Measurements from ENCODE around the gene NXPH1.

DNA sequence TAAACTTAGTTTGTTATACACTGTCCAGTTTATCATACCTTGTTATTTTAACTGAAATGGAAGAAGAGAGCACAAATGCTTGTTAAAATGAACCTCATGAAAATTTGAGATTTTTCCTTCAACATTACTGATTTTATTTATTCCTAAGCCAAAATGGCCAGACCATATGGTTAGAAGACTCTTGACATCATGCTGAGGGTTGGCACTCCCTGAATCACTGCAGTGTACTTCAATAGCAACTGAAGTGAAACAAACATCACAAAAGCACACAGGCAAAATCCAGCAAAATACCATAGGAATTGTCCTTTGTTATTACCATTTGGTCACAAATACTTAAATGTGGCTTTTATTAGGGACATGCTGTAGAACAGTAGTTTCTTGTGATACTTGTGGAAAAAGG is 347.8 kb downstream of the NXPH1 start:
- TF ChIP-seq EP300 (conservative IDR thresholded peaks at IDR 0.05; ENCODE audit: poor library complexity, severe bottlenecking) (no peak), POLR2AphosphoS5 (IDR thresholded peaks at IDR 0.05) (no peak), EZH2 (IDR thresholded peaks at IDR 0.05; ENCODE audit: borderline replicate concordance, insufficient read depth, low read length, poor library complexity, severe bottlenecking) (no peak), RAD21 (conservative IDR thresholded peaks at IDR 0.05) (no peak), MXI1 (conservative IDR thresholded peaks at IDR 0.05; ENCODE audit: poor library complexity, severe bottlenecking) (no peak), TAF1 (IDR thresholded peaks at IDR 0.05; ENCODE audit: low read depth) (no peak), SMC3 (conservative IDR thresholded peaks at IDR 0.05; ENCODE audit: poor library complexity) (no peak)
- TF ChIP-seq, protein P1, sequence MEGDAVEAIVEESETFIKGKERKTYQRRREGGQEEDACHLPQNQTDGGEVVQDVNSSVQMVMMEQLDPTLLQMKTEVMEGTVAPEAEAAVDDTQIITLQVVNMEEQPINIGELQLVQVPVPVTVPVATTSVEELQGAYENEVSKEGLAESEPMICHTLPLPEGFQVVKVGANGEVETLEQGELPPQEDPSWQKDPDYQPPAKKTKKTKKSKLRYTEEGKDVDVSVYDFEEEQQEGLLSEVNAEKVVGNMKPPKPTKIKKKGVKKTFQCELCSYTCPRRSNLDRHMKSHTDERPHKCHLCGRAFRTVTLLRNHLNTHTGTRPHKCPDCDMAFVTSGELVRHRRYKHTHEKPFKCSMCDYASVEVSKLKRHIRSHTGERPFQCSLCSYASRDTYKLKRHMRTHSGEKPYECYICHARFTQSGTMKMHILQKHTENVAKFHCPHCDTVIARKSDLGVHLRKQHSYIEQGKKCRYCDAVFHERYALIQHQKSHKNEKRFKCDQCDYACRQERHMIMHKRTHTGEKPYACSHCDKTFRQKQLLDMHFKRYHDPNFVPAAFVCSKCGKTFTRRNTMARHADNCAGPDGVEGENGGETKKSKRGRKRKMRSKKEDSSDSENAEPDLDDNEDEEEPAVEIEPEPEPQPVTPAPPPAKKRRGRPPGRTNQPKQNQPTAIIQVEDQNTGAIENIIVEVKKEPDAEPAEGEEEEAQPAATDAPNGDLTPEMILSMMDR (IDR thresholded peaks at IDR 0.05; ENCODE audit: poor library complexity, severe bottlenecking): no peak
- TF ChIP-seq, protein P2, sequence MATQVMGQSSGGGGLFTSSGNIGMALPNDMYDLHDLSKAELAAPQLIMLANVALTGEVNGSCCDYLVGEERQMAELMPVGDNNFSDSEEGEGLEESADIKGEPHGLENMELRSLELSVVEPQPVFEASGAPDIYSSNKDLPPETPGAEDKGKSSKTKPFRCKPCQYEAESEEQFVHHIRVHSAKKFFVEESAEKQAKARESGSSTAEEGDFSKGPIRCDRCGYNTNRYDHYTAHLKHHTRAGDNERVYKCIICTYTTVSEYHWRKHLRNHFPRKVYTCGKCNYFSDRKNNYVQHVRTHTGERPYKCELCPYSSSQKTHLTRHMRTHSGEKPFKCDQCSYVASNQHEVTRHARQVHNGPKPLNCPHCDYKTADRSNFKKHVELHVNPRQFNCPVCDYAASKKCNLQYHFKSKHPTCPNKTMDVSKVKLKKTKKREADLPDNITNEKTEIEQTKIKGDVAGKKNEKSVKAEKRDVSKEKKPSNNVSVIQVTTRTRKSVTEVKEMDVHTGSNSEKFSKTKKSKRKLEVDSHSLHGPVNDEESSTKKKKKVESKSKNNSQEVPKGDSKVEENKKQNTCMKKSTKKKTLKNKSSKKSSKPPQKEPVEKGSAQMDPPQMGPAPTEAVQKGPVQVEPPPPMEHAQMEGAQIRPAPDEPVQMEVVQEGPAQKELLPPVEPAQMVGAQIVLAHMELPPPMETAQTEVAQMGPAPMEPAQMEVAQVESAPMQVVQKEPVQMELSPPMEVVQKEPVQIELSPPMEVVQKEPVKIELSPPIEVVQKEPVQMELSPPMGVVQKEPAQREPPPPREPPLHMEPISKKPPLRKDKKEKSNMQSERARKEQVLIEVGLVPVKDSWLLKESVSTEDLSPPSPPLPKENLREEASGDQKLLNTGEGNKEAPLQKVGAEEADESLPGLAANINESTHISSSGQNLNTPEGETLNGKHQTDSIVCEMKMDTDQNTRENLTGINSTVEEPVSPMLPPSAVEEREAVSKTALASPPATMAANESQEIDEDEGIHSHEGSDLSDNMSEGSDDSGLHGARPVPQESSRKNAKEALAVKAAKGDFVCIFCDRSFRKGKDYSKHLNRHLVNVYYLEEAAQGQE (IDR thresholded peaks at IDR 0.05; ENCODE audit: borderline replicate concordance): no peak

All from neural cell (in vitro differentiated cells).